GM04504 (cell line): ENCODE data around the gene UTP14C.
"Not testable (repeated sequence)": the region's sequence is repeated elsewhere in the genome, so short reads cannot be mapped to it uniquely, and the experiment has no call there.

Experiments
- DNase-seq: peaks from one replicate; pipeline ENCODE4 v3.0.0-alpha.2; 2012; ENCODE audit warnings: low read depth

Gene UTP14C

DNA sequence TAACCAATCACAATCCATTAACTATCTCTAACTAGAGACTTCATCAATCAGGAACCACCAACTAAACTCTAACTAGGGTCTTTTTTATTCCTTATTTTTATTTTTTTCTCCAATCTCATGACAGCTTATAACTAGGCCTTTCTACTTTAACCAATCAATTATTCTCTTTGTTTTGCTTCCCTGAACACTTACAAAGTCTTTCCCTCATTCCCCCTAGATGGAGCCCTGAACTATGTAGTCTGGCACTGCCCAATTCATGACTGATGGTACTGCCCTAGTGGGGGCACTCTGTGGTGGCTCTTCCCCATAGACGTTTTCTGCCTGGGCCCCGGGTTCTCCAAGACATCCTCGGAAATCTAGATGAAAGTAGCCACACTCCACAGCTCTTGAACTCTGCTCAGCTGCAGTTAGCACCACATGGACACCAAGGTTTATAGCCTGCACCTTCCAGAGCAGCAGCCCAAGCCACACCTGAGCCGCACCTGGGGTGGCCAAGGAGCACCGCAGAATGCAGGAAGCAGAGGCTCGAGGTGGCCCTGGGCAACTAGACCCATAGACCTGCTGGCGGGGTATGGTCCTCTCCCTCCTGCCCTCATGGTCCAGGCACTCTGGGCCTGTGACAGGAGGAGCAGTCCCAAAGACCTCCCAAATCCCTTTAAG is 19.9 kb upstream of the UTP14C start:
- no peak for DNase-seq

GRCh38 chr13:52005841-52006522 is 18.5 kb upstream of the UTP14C start:
- no peak for DNase-seq

GRCh38 chr13:52006523-52007245 is 17.8 kb upstream of the UTP14C start:
- no peak for DNase-seq

GRCh38 chr13:52009946-52010345 is 14.5 kb upstream of the UTP14C start:
- no peak for DNase-seq

GRCh38 chr13:52010890-52011631 is 13.4 kb upstream of the UTP14C start, which contains the start of gene ATP7B:
Gene ATP7B, minus strand, starts transcription at chr13:52011450. Its CDS starts 113 bp downstream, at chr13:52011337.
- no peak for DNase-seq

DNA sequence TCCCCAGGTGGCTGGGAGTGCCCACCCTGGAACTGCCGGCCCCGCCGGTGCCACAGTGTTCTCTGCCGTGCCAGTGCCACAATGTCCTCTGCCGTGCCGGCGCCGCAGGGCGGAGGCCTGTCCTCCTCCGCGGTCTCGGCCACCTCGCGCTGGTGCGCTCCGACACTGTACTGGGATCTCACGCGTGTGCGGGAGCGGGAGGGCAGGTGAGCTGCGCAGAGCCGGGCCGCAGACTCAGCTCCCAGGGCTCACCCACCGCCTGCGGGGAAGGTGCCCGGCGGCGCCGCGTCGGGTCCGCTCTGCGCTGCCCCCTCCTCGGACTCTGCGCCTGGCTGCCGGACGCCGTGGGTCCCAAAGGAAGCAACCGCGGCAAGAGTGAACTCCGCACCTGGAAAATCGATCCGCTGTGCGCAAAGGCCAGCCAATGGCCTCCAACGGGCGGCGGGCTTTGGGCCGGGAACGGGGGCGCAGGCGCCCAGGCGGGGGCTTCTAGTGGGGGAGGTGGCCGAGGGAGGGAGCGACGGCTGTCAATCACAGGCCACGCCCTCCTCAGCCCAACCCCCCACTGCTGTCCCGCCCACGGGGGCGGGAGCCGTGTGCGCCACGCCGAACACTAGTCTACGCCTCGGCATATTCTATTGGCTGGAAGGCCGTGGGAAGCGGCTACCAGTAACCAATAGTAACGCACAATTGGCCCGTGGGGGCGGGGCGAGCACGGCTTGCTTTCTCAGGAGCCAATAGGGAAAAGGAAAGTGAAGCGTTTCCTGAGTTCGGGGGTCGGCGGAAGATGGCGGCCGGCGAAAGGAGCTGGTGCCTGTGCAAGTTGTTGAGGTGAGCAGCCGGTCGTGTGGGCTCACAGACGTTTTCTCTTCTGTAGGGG is 12.6 kb upstream of the UTP14C start, which contains the start of gene ALG11:
Gene ALG11, plus strand, starts transcription at position 767 of the 880 bp plus-strand sequence. Its CDS starts 21 bp downstream, at position 788.
- DNase-seq: peak; percentile 96

GRCh38 chr13:52012512-52012836 is 12.0 kb upstream of the UTP14C start:
- DNase-seq: no peak

DNA sequence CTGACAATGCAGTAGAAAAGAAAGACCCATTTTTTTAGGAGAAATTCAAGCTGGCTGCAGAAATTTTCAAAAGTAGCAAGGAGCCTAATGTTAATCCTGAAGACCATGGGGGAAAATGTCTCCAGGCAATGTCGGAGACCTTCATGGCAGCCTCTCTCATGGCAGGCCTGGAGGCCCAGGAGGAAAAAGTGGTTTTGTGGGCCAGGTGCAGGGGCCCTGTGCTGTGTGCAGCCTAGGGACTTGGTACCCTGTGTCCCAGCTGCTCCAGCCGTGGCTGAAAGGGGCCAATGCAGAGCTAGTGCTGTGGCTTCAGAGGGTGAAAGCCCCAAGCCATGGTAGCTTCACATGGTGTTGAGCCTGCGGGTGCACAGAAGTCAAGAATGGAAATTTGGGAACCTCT is 8.2 kb upstream of the UTP14C start:
- DNase-seq: no peak

- DNase-seq: no peak
These were observed 4.3 kb upstream of the UTP14C start for GRCh38 chr13:52020191-52020590.

DNA sequence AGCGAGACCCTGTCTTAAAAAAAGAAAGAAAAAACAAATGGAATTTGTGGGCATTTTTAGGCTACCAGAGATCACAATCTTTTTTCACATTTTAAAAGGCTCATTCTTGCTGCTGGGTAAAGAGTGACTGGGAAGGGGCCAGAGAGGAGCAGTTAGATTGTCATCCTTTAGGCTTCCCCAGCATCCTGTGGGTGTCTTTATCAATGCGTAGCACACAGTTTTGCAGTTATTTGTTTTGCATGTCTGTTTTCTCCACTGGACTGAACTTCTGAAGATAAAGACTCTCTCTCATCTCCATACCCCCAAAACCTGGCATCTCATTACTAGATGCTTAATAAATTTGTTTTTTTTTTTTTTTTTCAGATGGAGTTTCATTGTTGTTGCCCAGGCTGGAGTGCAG is 2.1 kb upstream of the UTP14C start:
- no peak for DNase-seq

DNA sequence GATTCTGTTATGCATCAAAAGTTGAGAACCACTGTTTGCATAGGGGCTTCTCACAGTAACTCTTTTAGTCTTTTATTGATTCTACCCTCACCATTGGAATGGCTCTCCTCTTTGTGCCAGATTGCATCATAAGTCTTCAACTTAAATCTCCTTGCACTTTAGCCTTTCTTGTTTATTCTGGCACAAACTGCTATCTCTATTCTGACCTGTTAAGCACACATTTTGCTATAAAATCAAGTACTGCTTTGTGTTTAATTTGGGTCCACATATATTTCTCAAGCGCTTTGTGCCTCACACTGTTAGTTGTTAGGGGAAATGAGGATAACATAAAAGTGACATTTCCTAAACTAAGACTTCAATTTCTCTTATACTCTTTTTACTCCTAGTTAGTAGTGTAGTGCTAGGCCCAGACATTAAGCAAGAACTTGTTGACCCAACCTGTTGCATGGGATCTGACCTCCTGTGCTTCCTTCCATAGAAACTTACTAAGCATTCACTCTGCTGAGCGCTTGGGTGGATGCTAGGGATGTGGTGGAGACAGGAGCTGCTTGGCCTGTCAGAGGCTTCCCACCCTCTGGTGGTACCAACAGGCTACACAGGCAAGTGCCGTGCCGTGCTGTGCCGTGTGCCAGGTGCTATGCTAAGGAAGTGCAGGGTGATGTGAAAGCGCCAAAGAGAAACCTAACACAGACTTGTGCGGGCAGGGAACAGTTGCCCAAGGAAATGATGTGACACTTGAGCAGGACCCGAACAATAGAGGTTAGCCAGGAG is 1.2 kb downstream of the UTP14C start:
- no peak for DNase-seq

GRCh38 chr13:52026246-52026626 is 1.7 kb downstream of the UTP14C start:
- no peak for DNase-seq

GRCh38 chr13:52027832-52028231 is 3.3 kb downstream of the UTP14C start:
- DNase-seq: no peak

DNA sequence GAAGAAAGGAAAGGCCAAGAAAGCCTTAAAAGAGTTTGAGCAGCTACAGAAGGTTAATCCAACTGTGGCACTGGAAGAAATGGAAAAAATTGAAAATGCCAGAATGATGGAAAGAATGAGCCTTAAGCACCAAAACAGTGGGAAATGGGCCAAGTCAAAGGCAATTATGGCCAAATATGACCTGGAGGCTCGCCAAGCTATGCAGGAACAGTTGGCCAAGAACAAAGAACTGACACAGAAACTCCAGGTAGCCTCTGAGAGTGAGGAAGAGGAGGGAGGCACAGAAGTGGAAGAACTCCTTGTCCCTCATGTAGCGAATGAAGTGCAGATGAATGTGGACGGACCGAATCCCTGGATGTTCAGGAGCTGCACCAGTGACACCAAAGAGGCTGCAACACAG is 5.1 kb downstream of the UTP14C start:
- DNase-seq: no peak

GRCh38 chr13:52030401-52030800 is 5.9 kb downstream of the UTP14C start:
- not testable (repeated sequence) for DNase-seq

- DNase-seq: no peak
These were observed 8.5 kb downstream of the UTP14C start for GRCh38 chr13:52033039-52033438.

GRCh38 chr13:52034616-52035226 is 10.2 kb downstream of the UTP14C start:
- DNase-seq: no peak

DNA sequence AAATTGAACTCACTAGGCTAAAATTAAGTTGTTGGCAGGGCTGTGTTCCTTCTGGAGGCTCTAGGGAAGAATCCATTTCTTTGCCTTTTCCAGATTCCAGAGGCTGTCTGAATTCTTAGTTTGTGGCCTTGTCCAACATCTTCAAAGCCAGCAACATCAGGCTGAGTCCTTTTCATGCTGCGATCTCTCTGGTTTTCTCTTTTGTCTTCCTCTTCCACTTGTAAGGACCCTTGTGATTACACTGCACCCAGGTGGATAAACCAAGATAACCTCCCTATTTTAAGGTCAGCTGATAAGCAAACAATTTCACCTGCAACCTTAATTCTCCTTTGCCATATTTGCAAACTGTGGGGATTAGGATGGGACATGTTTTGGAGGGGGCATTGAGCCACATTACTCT is 11.5 kb downstream of the UTP14C start:
- DNase-seq: no peak

GRCh38 chr13:52043675-52044074 is 19.2 kb downstream of the UTP14C start:
- DNase-seq: no peak

DNA sequence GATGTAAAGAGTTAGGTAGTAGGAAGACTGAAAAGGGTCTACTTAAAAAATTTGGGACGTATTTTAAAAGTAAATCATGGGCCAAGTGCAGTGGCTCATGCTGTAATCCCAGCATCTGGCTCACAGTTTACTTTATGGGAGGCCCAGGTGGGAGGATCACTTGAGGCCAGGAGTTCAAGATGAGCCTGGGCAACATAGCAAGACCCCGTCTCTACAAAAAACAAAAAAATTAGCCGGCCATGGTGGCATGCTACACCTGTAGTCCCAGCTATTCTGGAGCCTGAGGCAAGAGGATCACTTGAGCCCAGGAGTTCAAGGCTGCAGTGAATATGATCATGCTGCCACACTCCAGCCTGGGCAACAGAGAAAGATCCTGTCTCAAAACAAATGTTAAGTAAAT is 23.0 kb downstream of the UTP14C start:
- DNase-seq: no peak
